Keratinocyte (primary cell): ENCODE results near the gene CREB5. TPM values are rescaled to one million over a fixed set of nuclear protein-coding genes. Genes with fewer than 3 reads are reported as not detected.

Experiments
- DNase-seq: peaks from one replicate; pipeline ENCODE4 v3.0.0-alpha.2; 2011; ENCODE audit warnings: low read depth, missing footprints, low spot score
- FAIRE-seq: peaks from 2 replicates; lab custom pipeline; 2011; peaks lifted over from hg19 to GRCh38; lab: Jason Lieb, UNC
- H2AFZ ChIP-seq: 2 replicates; pipeline ENCODE4 v1.6.0; 2012; ENCODE audit warnings: low read length, control low read depth, inconsistent platforms; ENCODE audit not compliant: control insufficient read depth
- H3K27ac ChIP-seq: 2 replicates; pipeline ENCODE4 v1.5.1; 2011; ENCODE audit warnings: low read length; ENCODE audit not compliant: control insufficient read depth, insufficient read depth
- H3K27me3 ChIP-seq: 3 replicates; pipeline ENCODE4 v1.6.0; 2011; ENCODE audit warnings: low read length; ENCODE audit not compliant: control insufficient read depth, insufficient read depth; ENCODE audit errors: extremely low read depth
- H3K36me3 ChIP-seq, 2 experiments: 2 replicates in 1 of 2; 3 replicates in 1 of 2; pipeline ENCODE4 v1.5.1; 2011; ENCODE audit warnings: low read length in 2 of 2, mild to moderate bottlenecking in 1 of 2; ENCODE audit not compliant: control insufficient read depth in 2 of 2, insufficient read depth in 2 of 2; ENCODE audit errors: extremely low read depth in 1 of 2
- H3K4me1 ChIP-seq: 3 replicates; pipeline ENCODE4 v1.5.1; 2011; ENCODE audit warnings: low read length; ENCODE audit not compliant: control insufficient read depth, insufficient read depth; ENCODE audit errors: extremely low read depth
- H3K4me2 ChIP-seq: 3 replicates; pipeline ENCODE4 v1.6.0; 2011; ENCODE audit warnings: low read depth, low read length; ENCODE audit not compliant: control insufficient read depth, insufficient read depth; ENCODE audit errors: extremely low read depth
- H3K4me3 ChIP-seq, 3 experiments: fragments of 200-600 bp in 1 of 3; sonication (generic) in 1 of 3; 2 replicates in 2 of 3; 3 replicates in 1 of 3; pipeline ENCODE4 v1.5.1; 2011 to 2016; ENCODE audit warnings: low read length in 3 of 3, mild to moderate bottlenecking in 3 of 3, control low read depth in 2 of 3, inconsistent platforms in 1 of 3, low read depth in 1 of 3, mixed read lengths in 1 of 3, mixed run types in 1 of 3, moderate library complexity in 1 of 3; ENCODE audit not compliant: control insufficient read depth in 2 of 3, insufficient read depth in 2 of 3; ENCODE audit errors: extremely low read depth in 1 of 3
- H3K79me2 ChIP-seq: 2 replicates; pipeline ENCODE4 v1.6.0; 2012; ENCODE audit warnings: low read length; ENCODE audit not compliant: control insufficient read depth, insufficient read depth
- H3K9ac ChIP-seq: 3 replicates; pipeline ENCODE4 v1.6.0; 2011; ENCODE audit warnings: low read length; ENCODE audit not compliant: control insufficient read depth, insufficient read depth; ENCODE audit errors: extremely low read depth
- H3K9me1 ChIP-seq: 3 replicates; pipeline ENCODE4 v1.6.0; 2011; ENCODE audit warnings: low read length; ENCODE audit not compliant: control insufficient read depth, insufficient read depth; ENCODE audit errors: extremely low read depth
- H3K9me3 ChIP-seq: 2 replicates; pipeline ENCODE4 v1.5.1; 2012; ENCODE audit warnings: low read depth, low read length; ENCODE audit not compliant: control insufficient read depth
- H4K20me1 ChIP-seq: 3 replicates; pipeline ENCODE4 v1.6.0; 2011; ENCODE audit warnings: low read length; ENCODE audit not compliant: control insufficient read depth, insufficient read depth; ENCODE audit errors: extremely low read depth
- CTCF ChIP-seq, 3 experiments: IDR thresholded peaks in 1 of 3; conservative IDR thresholded peaks in 1 of 3; optimal IDR thresholded peaks in 1 of 3; 2 replicates in 2 of 3; 3 replicates in 1 of 3; pipeline versions ENCODE3 to v1.5.1; 2011; ENCODE audit warnings: low read length in 3 of 3, mild to moderate bottlenecking in 3 of 3, moderate library complexity in 2 of 3, control low read depth in 1 of 3, inconsistent platforms in 1 of 3; ENCODE audit not compliant: insufficient read depth in 2 of 3; ENCODE audit errors: extremely low read depth in 1 of 3
- EZH2 ChIP-seq: IDR thresholded peaks from one replicate; pipeline ENCODE4 v1.6.1; 2012; ENCODE audit warnings: inconsistent platforms, mild to moderate bottlenecking, low read length, moderate library complexity
- dilution Hi-C: fragments of 300-500 bp; cut with MboI; formaldehyde crosslinking; loops from one replicate; pipeline ENCODE4 v1.7.0; 2020; ENCODE audit warnings: low sequenced_read_pairs; ENCODE audit not compliant: extremely low pct_ligation_motif_present
- polyA plus RNA-seq, 5 experiments: library from polyadenylated mRNA; depleted of rRNA in 3 of 5; stranded (reverse) in 3 of 5; stranded (forward) in 1 of 5; unstranded in 1 of 5; fragments of >200 nt; gene quantifications; 1 replicate in 1 of 5; 2 replicates in 3 of 5; 3 replicates in 1 of 5; pipeline versions ENCODE4 v1.2.1 to v1.2.3, GENCODE V29; 2011 to 2012; ENCODE audit warnings: missing spikeins in 2 of 5, low read depth in 1 of 5, low replicate concordance in 1 of 5

Gene CREB5
- polyA plus RNA-seq, 1 donor (not counting 4 experiments of a cell fraction or from before 2014, with no cell fraction given), result 7.9 TPM

DNA sequence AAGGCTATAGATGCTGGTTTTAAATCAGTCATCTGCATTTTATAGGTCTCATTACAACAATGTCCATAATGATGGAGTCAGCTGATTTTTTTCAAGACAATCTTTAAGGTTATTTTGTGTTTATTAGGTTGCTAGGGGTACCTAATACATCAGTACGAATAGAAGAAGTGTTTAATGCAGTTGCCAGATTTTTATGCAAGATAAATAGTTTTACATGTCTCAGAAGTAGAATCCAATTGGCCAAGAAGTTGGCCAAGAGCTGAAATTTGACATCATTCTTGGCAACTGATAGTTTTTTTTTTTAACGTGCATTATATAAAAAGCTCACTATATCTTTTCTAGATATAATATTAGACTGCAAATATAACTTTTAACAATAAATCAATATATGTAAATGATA is 337.3 kb downstream of the CREB5 start:
- FAIRE-seq (no peak), DNase-seq (no peak)
- no peak overlapping the region for H3K4me3 ChIP-seq
- no peaks in the 10 kb centered on the region for H3K9me3 ChIP-seq
- dilution Hi-C loops, result no loop called here
- H3K9ac ChIP-seq, result no peak overlapping the region
- no peaks in the 10 kb centered on the region for H3K27me3 ChIP-seq
- H4K20me1 ChIP-seq, result no peaks in the 10 kb centered on the region
- TF ChIP-seq EZH2, result no peak
- TF ChIP-seq CTCF (optimal IDR thresholded peaks at IDR 0.05 in 1 of 3, IDR thresholded peaks at IDR 0.05 in 1 of 3, conservative IDR thresholded peaks at IDR 0.05 in 1 of 3; ENCODE audit: extremely low read depth in 1 of 3, insufficient read depth in 2 of 3, low read length in 3 of 3), result no peak
- peak overlapping the region; percentile 31 for H3K4me2 ChIP-seq
- H3K4me1 ChIP-seq, result peaks cover 23% of the 10 kb centered on the region
- no peaks in the 10 kb centered on the region for H3K79me2 ChIP-seq
- H3K9me1 ChIP-seq, result no peaks in the 10 kb centered on the region
- H2AFZ ChIP-seq, result no peak overlapping the region
- H3K36me3 ChIP-seq, result no peaks in the 10 kb centered on the region
- H3K27ac ChIP-seq, result no peak overlapping the region

DNA sequence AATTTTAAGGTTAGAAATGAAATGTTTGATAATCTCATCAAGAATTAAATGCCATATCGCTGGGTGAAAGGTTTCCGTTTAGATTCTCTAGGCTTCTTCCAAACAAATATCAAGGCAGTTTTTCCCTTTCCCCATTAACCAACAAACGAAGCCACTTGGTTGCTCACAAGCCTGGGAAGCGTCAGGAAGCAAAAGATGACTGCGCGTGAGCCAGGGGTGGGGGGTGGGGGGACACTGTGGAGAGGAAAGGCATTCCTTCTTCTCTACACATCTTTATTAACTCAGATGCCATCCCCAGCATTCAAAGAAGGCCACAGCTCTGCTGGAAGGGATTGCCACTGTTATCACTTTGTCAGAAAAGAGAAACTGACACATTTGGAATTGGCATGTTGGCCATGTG is 338.7 kb downstream of the CREB5 start:
- no peaks in the 10 kb centered on the region for H3K27me3 ChIP-seq
- FAIRE-seq, result no peak
- no peaks in the 10 kb centered on the region for H3K79me2 ChIP-seq

More for the DNA sequence above, 338.7 kb downstream of the CREB5 start:
- no peaks in the 10 kb centered on the region for H3K9me3 ChIP-seq
- no peak for DNase-seq
- H3K9me1 ChIP-seq, result no peaks in the 10 kb centered on the region
- TF ChIP-seq EZH2 (no peak), CTCF (optimal IDR thresholded peaks at IDR 0.05 in 1 of 3, IDR thresholded peaks at IDR 0.05 in 1 of 3, conservative IDR thresholded peaks at IDR 0.05 in 1 of 3; ENCODE audit: extremely low read depth in 1 of 3, insufficient read depth in 2 of 3, low read length in 3 of 3) (no peak)
- no peak overlapping the region for H3K27ac ChIP-seq
- H3K9ac ChIP-seq, result no peak overlapping the region
- H3K4me3 ChIP-seq, result no peak overlapping the region
- H3K36me3 ChIP-seq, result no peaks in the 10 kb centered on the region
- no peak overlapping the region for H2AFZ ChIP-seq
- no peak overlapping the region for H3K4me2 ChIP-seq
- dilution Hi-C loops, result no loop called here
- peaks cover 26% of the 10 kb centered on the region for H3K4me1 ChIP-seq
- H4K20me1 ChIP-seq, result no peaks in the 10 kb centered on the region
